Activated naive CD8-positive, alpha-beta T cell treated with anti-CD3 and anti-CD28 coated beads, Interleukin-2, amount 10 ng/mL, durations not matched to agents 7 days and 5 days (primary cell): ENCODE data around the gene EMC7. TPM values are rescaled to one million over a fixed set of nuclear protein-coding genes. Genes with fewer than 3 reads are reported as not detected.

Source experiments
- ATAC-seq: fragments of 150-1000 bp; cut with Tn5 transposase; one replicate; pipeline ENCODE4 v1.10.0; 2021; ENCODE audit warnings: low read depth, moderate library complexity
- POLR2A ChIA-PET: fragments of 350-600 bp; sonication (Branson Sonifier 250); formaldehyde crosslinking; loops from one replicate; lab custom pipeline; 2021; ENCODE audit warnings: antibody characterized with exemption; lab: Charles Lee
- DNase-seq: peaks from one replicate; pipeline ENCODE4 v3.0.0; 2021
- H3K27ac Mint-ChIP-seq: one replicate; pipeline ENCODE4 v1.8.0; 2022; ENCODE audit warnings: mild to moderate bottlenecking, mixed read lengths
- H3K27me3 Mint-ChIP-seq: one replicate; pipeline ENCODE4 v1.8.0; 2022; ENCODE audit warnings: mild to moderate bottlenecking, moderate library complexity, mixed read lengths
- H3K36me3 Mint-ChIP-seq: one replicate; pipeline ENCODE4 v1.8.0; 2021; ENCODE audit warnings: mild to moderate bottlenecking, mixed read lengths
- H3K4me1 Mint-ChIP-seq: one replicate; pipeline ENCODE4 v1.8.0; 2021; ENCODE audit warnings: mixed read lengths
- H3K4me3 Mint-ChIP-seq: one replicate; pipeline ENCODE4 v1.8.0; 2022; ENCODE audit warnings: mild to moderate bottlenecking, moderate library complexity, mixed read lengths
- H3K9me3 Mint-ChIP-seq: one replicate; pipeline ENCODE4 v1.8.0; 2021; ENCODE audit warnings: mixed read lengths
- total RNA-seq, 2 experiments: library from RNA; stranded (reverse); gene quantifications; one replicate each; pipeline ENCODE4 v1.2.3, GENCODE V29; 2021

Gene EMC7
- total RNA-seq, 2 experiments from 2014 or later, result 46.4 to 57.5 TPM

GRCh38 chr15:34043813-34044212, 57.8 kb downstream of the EMC7 start:
- Mint-ChIP-seq H3K27ac (no peak overlapping the region), H3K36me3 (no peaks in the 10 kb centered on the region), H3K27me3 (no peaks in the 10 kb centered on the region), H3K9me3 (no peaks in the 10 kb centered on the region), H3K4me3 (no peak overlapping the region), H3K4me1 (peaks cover 16% of the 10 kb centered on the region)
- ATAC-seq (no peak), DNase-seq (no peak)
- POLR2A ChIA-PET, result interaction anchor here (0.7 kb wide), 1 partner anchor 43 kb away, joined by 3 read pairs; no protein-coding TSS in a partner anchor

DNA sequence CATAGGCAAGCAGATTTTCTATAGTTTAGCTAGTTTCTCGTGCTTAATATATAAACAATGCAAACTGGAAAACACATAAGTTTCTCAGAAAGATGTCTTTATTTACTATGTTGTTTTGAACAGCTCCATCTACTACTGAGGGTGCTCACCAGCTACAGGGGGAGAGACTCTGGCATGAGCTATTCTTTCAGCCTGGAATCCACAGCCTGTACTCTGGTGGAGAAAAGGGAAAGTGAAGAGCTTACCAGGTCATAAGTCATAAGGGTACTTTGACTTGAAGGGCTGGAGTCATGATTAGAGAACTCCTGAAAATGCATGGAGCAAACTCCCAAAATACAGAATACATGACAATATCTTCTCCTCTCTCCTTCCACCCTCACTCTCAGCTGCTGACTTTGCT, 58.3 kb downstream of the EMC7 start:
- H3K9me3 Mint-ChIP-seq, result no peaks in the 10 kb centered on the region
- DNase-seq, result no peak
- H3K4me3 Mint-ChIP-seq, result no peak overlapping the region
- H3K4me1 Mint-ChIP-seq, result peaks cover 16% of the 10 kb centered on the region
- POLR2A ChIA-PET, result interaction anchor here (0.7 kb wide), 1 partner anchor 43 kb away, joined by 3 read pairs; no protein-coding TSS in a partner anchor
- no peaks in the 10 kb centered on the region for H3K36me3 Mint-ChIP-seq
- no peak overlapping the region for H3K27ac Mint-ChIP-seq
- no peak for ATAC-seq
- H3K27me3 Mint-ChIP-seq, result no peaks in the 10 kb centered on the region

- POLR2A ChIA-PET, result interaction anchor here (1.3 kb wide), 1 partner anchor 22 kb away, joined by 7 read pairs; no protein-coding TSS in a partner anchor
- Mint-ChIP-seq H3K36me3 (no peaks in the 10 kb centered on the region), H3K27me3 (peaks cover 3% of the 10 kb centered on the region), H3K4me1 (peaks cover 21% of the 10 kb centered on the region), H3K27ac (peak overlapping the region; percentile 86), H3K9me3 (no peaks in the 10 kb centered on the region), H3K4me3 (peak overlapping the region; percentile 79)
- ATAC-seq (no peak), DNase-seq (no peak)
Measured at GRCh38 chr15:34039790-34040113, 61.9 kb downstream of the EMC7 start.

- Mint-ChIP-seq H3K36me3 (no peaks in the 10 kb centered on the region), H3K27me3 (peaks cover 3% of the 10 kb centered on the region), H3K9me3 (no peaks in the 10 kb centered on the region), H3K4me1 (peaks cover 20% of the 10 kb centered on the region), H3K4me3 (peak within 1 kb of the TSS; percentile 88), H3K27ac (peak within 1 kb of the TSS; percentile 86)
- ATAC-seq (peak; percentile 78), DNase-seq (peak; percentile 81)
- POLR2A ChIA-PET, result interaction anchor here (1.3 kb wide), 2 partner anchors 21 to 62 kb away, joined by 7 to 8 read pairs; partner anchors contain the start of genes EMC7 and PGBD4
Measured at GRCh38 chr15:34038871-34039789, 62.5 kb downstream of the EMC7 start, which contains the start of gene AVEN. TSS of gene AVEN (minus strand) at chr15:34039204. CDS start at chr15:34039046, 158 bp downstream.

GRCh38 chr15:34038023-34038870, 63.4 kb downstream of the EMC7 start:
- Mint-ChIP-seq H3K4me1 (peaks cover 15% of the 10 kb centered on the region), H3K36me3 (no peaks in the 10 kb centered on the region), H3K4me3 (peak overlapping the region; percentile 88), H3K9me3 (no peaks in the 10 kb centered on the region), H3K27me3 (peaks cover 3% of the 10 kb centered on the region), H3K27ac (peak overlapping the region; percentile 76)
- DNase-seq (peak; percentile 82), ATAC-seq (peak; percentile 80)
- POLR2A ChIA-PET, result interaction anchor here (0.8 to 1.3 kb wide), 3 partner anchors 19 to 63 kb away, joined by 4 to 8 read pairs (median 7); partner anchors contain the start of genes EMC7 and PGBD4

Other genes starting within 250 kb of the EMC7 start
- gene CHRM5, start 133.4 kb downstream of the EMC7 start, total RNA-seq, result not detected
- 1 to 10 TPM; 6.1 to 6.3 TPM for gene AVEN, start 62.7 kb downstream of the EMC7 start, total RNA-seq
- 1 to 10 TPM; 3.8 to 4.5 TPM for gene PGBD4, start 221 bp upstream of the EMC7 start, total RNA-seq
- 10 to 100 TPM; 49.1 to 49.5 TPM for gene KATNBL1, start 108.2 kb upstream of the EMC7 start, total RNA-seq
- 10 to 100 TPM; 72.3 to 85.2 TPM for gene EMC4, start 123.2 kb upstream of the EMC7 start, total RNA-seq
- gene SLC12A6, start 235.9 kb upstream of the EMC7 start, total RNA-seq, result 10 to 100 TPM; 42.0 to 44.9 TPM
- 100 to 1,000 TPM; 142 to 143 TPM for gene NOP10, start 241.3 kb upstream of the EMC7 start, total RNA-seq
- gene NUTM1, start 241.5 kb upstream of the EMC7 start, total RNA-seq, result not detected